Smooth muscle cell of the brain vasculature (primary cell): Measurements from ENCODE around the gene VTN.

Experiments used
- DNase-seq: peaks from one replicate; pipeline ENCODE4 v3.0.0-alpha.2; 2012; ENCODE audit warnings: low read depth, low spot score

Gene VTN, protein sequence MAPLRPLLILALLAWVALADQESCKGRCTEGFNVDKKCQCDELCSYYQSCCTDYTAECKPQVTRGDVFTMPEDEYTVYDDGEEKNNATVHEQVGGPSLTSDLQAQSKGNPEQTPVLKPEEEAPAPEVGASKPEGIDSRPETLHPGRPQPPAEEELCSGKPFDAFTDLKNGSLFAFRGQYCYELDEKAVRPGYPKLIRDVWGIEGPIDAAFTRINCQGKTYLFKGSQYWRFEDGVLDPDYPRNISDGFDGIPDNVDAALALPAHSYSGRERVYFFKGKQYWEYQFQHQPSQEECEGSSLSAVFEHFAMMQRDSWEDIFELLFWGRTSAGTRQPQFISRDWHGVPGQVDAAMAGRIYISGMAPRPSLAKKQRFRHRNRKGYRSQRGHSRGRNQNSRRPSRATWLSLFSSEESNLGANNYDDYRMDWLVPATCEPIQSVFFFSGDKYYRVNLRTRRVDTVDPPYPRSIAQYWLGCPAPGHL

DNA sequence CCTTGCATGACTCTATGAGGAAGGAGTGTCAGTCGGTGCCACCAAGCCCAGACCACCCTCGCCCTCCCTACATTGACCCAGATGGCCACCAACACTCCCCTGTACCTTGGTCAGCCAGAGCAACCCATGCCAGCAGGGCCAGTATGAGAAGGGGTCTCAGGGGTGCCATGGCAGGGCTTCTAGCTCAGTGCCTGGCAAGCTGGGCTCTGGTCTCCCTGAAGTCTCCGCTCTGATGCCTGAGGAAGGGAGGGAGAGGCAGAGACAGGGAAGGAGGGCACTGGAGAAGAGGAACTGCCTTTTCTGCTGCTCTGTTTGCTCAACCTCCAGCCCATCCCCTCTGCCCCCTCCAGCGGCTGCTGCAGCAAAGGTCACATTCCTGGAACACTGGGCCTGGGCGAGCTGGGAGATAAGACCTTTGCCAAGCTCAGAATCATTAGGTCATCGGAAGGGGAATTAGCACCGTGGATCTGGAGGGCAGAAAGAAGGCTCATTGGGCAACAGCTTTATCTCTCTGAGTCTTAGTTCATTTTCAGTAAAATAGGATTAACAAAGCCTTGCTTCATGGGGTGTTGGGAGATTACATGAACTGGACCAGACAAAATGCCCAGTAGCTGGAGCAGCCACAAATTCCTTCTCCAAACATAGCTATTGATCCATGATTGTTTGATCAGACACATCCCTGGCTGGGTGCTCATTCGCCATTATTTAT, at the start of gene VTN:
VTN (minus strand) TSS at position 273 of the 709 bp plus-strand sequence; CDS start at position 169, 104 bp downstream.
- DNase-seq, result no peak

DNA sequence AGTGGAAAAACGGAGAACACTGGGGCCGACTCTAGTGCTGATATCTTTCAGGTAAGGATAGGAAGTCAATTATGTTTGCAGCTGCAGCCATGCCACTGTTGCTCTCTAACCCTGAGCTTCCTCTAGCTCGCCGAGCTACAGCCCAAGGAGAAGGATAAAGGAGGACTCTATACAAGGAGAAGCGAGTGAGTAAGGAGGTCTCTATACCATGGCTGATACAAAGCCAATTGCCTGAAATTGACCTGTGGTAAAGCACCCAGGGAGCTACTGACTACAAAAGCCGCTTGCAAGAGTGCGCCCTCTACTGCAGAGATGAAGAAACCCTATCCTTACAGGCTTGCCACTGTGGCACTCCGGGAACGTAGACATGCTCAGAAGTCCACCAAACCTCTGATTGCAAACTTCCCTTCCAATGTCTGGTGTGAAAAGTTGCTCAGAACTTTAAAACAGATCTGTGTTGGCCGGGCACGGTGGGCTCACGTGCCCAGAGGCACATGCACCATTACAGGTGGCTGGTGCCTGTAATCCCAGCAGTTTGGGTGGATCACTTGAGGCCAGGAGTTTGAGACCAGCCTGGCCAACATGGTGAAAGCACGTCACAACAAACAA, 46.7 kb upstream of the VTN start:
- DNase-seq, result no peak

DNA sequence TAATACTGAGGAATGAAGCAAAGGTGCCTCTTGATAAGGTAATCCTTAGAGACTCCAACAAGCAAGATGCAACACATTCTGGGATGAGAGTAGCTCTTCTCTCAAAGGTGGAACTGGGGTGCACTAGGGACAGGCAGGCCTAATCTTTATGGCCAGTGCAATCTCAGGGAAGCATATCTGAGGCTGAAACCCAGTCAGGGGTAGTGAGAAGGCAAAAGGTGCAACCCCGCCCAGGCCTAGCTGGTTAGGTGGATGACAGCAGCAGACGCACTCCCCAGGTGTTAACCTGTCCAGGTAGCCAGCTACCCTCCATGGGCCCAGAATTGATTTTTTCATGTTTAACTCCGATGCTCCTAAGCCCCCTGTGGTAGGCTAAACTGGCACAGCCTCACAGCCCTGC, 45.8 kb upstream of the VTN start:
- DNase-seq, result no peak

DNA sequence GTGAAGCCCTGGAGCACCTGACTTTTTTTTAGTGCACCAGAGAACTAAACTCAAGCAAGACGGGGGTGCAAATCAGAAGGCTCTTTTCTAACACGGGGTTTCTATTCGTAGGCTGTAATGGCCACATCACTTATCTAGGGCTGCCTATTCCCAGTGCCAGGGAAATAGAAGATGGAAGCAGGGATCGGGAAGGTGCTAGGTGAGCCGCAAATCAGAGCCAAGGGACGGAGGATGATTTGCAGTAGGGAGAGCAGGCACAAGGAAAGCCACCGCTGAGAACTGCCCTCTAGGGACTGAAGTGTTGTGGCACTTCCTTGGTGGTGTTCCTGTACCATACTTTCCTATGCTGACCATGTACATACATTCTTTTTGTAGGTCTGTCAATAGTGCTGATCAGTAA, 43.7 kb upstream of the VTN start:
- no peak for DNase-seq

DNA sequence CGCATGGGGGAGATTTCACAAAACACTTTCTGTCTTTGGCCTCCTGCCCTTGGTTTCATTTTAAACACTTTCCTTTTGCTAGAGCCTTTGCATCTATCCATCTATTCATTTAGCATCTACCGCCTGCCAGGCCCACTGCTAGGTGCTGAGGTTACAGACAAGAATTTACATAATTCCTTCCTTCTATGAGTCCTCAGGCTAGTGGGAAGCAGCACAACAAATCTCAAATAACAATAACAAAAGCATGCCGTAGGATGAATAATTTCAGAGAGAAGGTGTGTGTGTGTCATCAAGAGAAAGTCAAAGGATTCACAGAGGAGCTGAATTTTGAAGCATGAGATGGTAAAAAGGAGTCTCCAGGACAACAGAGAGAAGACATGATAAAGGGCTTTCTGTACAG, 42.0 kb upstream of the VTN start:
- DNase-seq, result no peak

DNA sequence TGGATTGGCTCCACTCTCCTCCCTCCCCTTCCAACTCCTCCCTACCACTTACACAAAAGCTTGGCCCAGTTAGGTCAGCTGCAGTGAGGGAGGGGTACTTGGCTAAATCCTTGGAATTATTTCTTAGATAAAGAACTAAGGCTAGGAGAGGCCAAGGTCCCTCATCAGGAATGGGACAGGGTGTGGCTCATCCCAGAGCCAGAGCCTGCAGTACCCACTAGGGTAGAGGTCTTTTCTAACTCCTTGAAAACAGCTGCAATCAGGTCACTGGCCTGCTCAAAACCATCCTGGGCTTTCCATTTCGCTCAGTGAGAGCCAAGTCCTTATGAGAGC, 37.8 kb upstream of the VTN start:
- no peak for DNase-seq

DNA sequence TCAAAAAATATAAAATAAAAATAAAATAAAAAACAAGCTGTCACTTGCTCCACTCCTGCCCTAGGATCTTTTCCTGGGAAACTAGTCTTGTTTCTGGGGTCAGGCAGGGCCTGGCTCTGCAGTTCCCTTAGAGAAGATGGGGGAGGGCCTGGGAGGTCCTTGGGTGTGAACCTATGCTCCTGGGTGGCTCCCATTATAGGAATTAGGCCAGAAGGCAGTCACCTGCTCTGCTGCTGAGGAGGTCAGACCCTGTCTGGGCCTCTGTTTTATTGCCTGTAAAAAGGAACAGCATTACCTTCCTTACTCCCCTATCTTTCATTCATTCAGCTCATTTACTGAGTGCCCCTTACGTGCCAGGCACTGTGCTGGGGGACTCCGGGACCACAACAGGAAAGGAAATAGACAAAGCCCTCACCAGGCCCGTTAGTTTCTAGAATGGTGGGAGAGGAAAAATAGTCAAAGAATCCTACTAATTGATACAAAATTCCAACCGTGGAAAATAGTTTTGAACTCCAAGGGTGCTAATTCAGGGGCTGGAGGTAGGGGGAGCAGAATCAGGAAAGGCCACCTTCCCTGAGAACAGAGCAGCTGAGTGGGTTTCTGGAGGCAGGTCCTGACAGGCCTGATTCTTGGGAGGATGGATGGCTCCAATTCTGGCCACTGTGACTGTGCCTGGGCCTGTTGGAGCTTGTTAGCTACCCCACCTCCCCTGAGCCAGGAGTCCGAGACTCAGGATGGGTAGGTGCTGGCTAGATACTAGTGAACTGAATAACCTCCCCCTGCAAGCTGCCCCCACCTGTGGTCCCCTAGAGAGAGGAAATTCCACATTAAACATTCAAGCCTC, 37.2 kb upstream of the VTN start:
- DNase-seq, result no peak

DNA sequence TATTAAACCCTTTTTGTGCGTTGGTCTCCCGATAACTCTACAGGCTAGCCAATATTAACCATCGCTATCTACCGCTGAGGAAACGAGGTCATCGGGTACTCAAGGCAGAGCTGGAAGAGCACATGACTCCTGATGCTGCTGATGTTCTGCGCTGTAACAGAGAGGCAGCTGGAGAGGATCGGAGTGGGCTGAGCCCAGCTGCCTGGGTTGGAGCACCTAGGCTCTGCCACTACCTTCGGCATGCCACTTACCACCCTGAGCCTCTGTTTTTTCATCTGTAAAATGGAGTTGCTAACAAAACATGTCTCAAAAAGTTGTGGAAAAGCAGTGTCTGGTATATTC, 36.3 kb upstream of the VTN start:
- DNase-seq, result no peak

DNA sequence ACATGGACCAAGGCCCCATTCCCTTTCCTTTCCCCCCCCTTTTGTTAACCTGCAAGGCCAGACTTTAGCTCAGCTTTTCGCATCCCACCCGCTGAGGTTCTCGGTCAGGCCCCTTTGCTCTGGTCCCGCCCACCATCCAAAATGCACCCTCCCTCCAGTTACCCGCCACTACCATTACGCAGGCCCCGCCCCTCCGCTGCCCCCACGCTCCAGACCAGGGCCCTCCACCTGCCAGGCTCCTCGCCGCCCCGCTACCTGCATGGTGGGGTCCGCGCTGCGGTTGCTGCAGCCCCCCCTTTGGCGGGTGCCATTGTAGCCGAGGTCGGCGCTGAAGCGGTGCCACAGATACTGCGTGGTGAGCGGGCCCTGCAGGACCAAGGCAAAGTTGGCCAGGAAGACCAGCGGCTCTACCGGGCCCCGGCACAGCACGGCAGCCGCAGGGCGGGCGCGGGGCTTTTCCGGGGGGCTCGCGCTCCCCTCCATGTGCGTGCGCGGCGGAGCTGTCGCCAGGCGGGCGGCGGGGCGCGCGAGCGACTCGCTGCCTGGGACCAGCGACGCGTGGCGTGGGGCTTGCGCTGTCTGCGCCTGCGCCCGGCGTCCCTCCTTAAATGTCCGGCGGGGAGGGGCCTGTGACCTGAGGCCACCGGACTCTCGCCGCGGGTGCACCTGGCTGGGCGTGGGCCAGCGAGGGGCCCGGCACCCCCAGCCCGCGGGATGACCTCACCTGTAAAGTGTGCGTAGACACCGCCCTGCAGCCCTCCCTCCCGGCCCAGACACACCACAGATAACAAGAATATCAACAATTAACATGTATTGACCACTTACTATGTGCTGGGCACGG, 35.7 kb upstream of the VTN start, which contains the start of gene SLC46A1:
SLC46A1 (minus strand) TSS at position 581 of the 841 bp plus-strand sequence; CDS start at position 483, 98 bp downstream.
- DNase-seq, result no peak

DNA sequence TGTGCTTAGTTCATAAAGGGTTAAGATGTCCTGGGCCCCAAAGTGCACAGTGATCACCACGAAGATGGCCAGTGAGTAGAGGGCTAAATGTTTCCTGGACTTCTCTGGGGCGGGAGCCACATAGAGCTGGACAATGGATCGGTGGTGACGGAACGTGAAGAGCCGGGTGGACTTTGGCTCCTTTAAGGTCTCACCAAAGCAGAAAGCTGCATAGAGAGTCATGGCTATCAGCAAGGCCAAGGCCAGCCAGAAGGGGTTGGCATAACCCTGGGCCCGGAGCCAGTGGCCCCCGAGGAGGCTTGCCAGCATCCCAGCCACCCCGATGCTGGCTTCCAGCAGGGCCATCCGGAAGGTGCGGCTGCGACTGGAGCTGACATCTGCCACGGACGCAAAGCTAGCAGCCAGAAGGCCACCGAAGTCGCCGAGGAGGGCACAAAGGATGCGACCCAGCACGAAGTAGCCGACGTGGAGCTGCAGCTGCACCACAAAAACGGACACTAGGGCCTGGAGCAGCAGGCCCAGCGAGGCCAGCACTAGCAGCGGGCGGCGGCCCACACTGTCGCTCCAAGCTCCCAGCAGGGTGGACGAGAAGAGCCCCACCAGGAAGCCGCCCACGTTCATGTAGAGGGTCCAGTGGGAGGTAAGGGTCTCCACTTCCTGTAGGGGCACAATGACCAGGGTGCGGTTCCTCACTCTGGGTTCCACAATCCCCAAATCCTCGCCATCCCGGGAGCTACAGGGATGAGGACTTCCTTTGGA, 34.9 kb upstream of the VTN start:
- no peak for DNase-seq

DNA sequence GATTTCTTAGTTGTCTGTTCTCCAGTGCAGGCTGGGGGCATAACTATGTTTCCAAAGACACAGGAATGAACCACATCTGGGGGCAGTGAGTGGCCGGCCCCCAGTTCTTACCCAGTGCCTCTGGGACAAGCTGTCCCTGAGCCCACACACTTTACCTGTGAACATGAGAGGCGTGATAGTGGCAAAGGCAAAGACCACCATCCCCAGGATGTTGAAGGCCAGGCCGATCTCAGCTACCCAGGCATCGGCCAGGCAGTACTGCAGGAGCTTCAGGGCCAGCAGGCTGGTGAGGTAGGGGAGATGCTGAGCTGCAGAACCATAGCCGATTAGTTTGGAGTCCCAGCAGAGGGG, 34.3 kb upstream of the VTN start:
- no peak for DNase-seq

DNA sequence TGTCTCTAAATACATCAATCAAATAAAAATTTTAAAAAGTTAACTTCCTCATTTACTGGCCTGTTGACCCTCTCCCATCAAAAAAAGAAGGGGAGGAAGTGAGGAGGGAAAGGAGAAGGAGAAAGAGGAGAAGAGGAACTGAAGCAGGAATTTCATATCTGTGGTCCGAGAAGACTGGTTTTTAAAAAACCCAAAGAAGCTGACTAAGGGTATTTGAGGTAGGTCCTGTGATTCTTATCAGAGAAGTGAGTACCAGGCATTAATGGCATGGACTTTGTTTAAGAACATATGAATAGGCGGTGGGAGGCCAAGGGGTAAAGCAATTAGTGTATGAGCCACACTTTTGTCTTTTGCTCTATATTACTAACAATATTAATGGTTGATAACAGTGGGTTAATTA, 33.9 kb upstream of the VTN start:
- DNase-seq, result no peak

DNA sequence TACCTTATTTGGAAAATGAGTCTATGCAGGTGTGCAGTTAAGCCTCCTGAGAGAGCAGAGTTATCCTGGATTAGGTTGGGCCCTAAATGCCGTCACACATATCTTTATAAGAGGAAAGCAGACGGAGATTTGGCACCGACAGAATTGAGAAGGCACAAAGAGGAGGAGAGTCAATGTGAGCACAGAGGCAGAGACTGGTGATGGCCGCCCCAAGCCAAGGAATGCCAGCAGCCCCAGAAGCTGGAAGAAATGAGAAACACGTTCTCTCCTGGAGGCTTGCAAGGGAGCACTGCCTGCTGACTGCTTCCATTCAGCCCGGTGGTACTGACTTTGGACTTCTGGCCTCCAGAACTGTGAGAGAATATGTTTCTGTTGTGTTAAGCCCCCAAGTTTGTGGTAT, 32.7 kb upstream of the VTN start:
- no peak for DNase-seq

DNA sequence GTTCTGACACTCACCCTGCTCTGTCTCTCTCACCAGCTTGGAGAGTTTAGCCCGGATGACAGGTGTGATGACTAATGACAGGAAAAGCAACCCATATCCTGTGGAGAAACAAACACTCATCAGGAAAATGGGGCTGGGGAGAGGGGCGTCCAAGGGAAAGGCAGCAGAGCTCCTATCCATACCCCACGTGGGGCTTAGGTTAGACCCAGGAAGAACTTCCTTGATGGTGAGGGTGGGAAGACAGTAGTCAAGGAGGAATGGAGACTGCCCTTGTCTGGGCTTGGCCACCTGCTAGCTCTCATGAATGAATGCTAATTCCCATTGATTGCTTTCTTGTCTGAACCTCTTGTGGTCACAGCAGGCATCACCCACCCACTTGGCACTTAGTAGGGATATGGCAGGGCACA, 32.1 kb upstream of the VTN start:
- no peak for DNase-seq

DNA sequence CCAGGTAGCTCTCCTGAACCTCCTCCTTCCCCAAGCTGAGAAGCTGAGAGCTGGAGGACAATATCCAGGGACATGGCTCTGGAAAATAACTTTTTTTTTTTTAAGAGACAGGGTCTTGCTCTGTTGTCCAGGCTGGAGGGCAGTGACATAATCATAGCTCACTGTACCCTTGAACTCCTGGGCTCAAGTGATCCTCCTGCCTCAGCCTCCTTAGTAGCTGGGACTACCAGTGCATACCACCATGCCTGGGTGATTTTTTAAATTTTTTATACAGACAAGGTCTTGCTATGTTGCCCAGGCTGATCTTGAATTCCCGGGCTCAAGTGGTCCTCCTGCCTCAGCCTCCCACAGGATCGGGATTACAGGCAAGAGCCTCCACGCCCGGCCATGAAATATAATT, 29.7 kb upstream of the VTN start:
- DNase-seq, result no peak

DNA sequence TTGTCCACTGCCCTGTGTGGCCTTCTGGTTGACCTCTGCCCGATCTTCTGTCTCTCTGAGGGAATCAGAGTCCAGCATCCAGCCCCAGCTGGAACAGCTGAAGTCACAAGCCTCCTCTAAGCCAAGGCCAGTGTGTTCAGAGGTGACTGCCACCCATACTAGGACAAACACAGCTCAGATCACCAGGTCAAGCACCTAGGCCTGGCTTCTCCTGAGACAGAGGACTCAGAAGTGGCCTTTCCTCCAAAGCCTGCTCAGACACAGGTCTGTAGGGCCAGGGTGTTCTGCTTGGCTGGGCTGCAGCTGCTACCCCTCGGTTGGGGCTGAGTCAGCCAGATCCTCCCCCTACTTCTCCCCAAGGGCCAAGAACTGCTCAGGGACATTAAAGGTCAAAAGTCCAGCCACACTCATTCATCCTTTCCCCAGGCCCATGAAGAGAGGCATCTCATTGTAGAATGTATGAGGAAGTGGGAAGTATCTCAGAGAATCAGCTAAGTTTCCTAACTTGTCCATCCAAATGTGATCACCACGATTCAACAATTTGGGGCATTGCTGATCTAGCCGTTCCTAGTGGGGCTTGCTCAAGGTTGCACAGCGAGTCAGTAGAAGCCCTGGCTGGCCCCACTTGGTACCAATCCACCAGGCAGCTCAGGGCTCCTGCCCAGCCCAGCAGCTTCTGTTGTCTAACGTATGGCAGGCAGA, 28.3 kb upstream of the VTN start:
- DNase-seq, result no peak

DNA sequence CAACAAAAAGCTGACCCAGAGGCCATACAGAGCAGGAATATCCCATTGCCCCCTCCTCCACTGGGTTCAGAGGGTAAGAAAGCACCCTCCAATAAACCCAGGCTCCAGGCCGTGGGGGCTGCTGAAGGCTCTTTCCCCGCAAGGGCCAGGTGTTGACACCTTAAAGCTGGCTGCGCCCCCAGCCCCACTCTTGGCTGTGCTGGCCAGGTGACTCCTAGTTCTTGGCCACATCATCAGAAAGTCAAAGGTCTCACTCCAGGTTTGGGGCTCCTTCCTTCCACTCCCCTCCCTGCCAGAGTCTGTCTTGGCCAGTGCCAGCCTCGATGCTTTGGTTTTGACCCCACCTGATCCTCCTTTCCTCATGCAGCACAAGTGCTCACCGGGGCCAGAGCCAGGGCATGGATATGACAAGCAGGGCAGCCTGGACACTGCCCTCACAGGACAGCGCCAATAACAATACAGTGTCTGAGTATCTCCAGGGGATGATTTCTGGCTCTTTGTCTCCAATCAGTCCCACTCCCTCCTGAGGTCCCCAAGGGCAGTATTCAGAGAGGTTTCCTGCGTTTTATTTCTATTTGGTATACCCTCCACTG, 27.7 kb upstream of the VTN start:
- DNase-seq, result no peak

DNA sequence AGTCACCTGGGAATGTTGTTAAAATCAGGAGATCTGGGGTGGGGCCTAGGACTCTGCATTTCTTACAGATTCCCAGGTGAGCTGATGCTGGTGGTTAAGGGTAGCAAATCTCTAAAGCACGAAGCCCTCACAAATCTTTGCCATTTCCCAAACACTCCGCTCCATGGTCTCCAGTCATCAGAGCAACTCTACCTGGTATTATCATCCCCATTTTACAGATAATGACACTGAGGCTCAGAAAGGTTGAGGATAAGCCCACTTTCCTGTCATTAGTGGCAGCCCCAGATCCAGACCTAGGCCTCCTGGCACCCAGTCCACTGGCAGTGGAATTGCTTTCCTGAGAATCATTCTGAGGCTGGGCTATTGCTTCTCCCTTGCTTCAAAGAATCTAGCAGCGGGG, 27.2 kb upstream of the VTN start:
- no peak for DNase-seq

DNA sequence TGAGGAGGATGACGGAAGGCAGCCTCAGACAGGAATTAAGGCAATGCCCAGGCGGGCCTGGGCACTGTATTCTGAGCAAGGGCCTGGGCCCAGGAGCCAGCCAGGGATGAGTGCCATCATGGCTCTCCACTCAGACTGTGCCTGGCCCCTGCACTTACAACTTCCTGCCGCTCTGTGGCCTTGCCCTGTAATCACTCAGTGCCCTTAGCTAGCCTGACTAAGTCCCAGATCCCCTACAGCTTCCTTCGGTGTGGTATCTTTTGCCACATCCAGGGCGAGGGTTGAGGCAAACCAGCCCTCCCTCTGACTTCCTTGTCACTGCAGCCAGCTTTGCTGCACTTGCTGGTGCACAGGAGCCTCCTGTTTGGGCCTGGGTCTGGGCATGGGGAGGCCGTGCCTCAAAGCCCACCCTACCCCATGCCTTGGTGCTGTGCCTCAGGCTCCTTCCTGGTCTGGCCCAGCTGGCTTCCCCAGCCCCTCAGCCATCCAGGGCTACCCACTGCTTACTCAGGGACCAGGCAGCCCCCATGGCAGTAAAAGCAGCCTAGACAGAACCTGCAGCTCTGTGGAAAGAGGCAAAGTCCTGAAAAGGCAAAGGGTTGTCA, 26.6 kb upstream of the VTN start:
- DNase-seq, result no peak
